Left lung (tissue), 10 donors: Measurements from ENCODE around the gene FHIT. TPM values are rescaled to one million over a fixed set of nuclear protein-coding genes. Genes with fewer than 3 reads are reported as not detected.

ENCODE experiments used
- ATAC-seq: fragments of 200-7000 bp; cut with Tn5 transposase; one replicate; pipeline ENCODE4 v1.9.1; 2020; ENCODE audit warnings: moderate library complexity
- DNase-seq, 4 donors: peaks; one replicate each; pipeline ENCODE4 v3.0.0-alpha.2; 2013 to 2020
- H3K27ac ChIP-seq, 2 donors: fragments of 200-600 bp; sonication (generic) in 1 of 2; one replicate each; pipeline versions ENCODE4 v1.5.0 to v1.8.0; 2020 to 2021
- H3K27me3 ChIP-seq, 2 donors: fragments of 200-600 bp; sonication (generic) in 1 of 2; one replicate each; pipeline versions ENCODE4 v1.5.0 to v1.8.0; 2020 to 2021
- H3K36me3 ChIP-seq, 2 donors: fragments of 200-600 bp; sonication (generic) in 1 of 2; one replicate each; pipeline versions ENCODE4 v1.5.0 to v1.8.0; 2020 to 2021
- H3K4me1 ChIP-seq, 2 donors: fragments of 200-600 bp; one replicate each; pipeline ENCODE4 v1.8.0; 2021
- H3K4me3 ChIP-seq, 2 donors: fragments of 200-600 bp; sonication (generic) in 1 of 2; one replicate each; pipeline versions ENCODE4 v1.5.0 to v1.8.0; 2020 to 2021; ENCODE audit warnings: mild to moderate bottlenecking in 1 of 2
- H3K9me3 ChIP-seq, 2 donors: fragments of 200-600 bp; sonication (generic) in 1 of 2; one replicate each; pipeline versions ENCODE4 v1.5.0 to v1.8.0; 2020 to 2021
- CTCF ChIP-seq, 2 donors: fragments of 200-600 bp; sonication (generic) in 1 of 2; IDR thresholded peaks; one replicate each; pipeline versions ENCODE4 v1.5.0 to v1.8.0; 2021; ENCODE audit warnings: antibody characterized with exemption in 2 of 2
- intact Hi-C, 2 donors: fragments of 100-400 bp; cut with DNase I; formaldehyde crosslinking; loops; one replicate each; pipeline versions ENCODE4 v1.11.2 to v1.14.2; 2022
- polyA plus RNA-seq, 6 donors: library from polyadenylated mRNA; unstranded; fragments of 120-200 nt; gene quantifications; one replicate each; pipeline ENCODE4 v1.2.1, GENCODE V29; 2013; ENCODE audit not compliant: insufficient read length in 6 of 6
- total RNA-seq, 2 donors: library from RNA; stranded (reverse); fragmentation: NEBNext Ultra II Directional; extraction: Animal tissue kit (Norgen Biotek cat#: 25700); gene quantifications; one replicate each; pipeline ENCODE4 v1.2.1, GENCODE V29; 2021
- donor health status: DM: no; HTN: yes; CAD: no.
- donor health status: DM: no; HTN: no; CAD: no.

The FHIT gene
- total and polyA plus RNA-seq, 8 donors: 8.5 to 16.3 (median 9.7) TPM

DNA sequence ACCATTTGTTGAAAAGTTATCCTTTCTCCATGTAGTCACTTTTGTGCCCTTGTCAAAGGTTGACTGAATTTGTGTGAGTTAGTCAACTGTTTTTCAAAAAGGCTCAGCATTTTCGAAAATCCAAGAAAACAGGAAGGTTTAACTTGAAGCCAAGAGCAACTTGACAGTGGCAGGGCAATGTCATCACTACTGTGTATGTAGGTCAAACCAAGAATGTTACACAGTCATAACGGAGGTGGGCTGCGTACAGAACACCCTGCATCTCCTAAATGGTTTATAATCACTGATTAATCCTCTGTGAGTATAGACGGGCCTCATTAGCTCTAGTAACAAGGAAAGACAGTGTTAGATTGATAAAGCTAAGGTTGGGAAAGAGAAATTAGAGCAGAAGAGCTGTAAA is 1064.9 kb downstream of the FHIT start:
- Histone ChIP-seq H3K4me3 (no peak overlapping the region), H3K27me3 (no peaks in the 10 kb centered on the region), H3K4me1 (no peaks in the 10 kb centered on the region), H3K27ac (no peak overlapping the region), H3K36me3 (no peaks in the 10 kb centered on the region), H3K9me3 (no peaks in the 10 kb centered on the region)
- DNase-seq: no peak
- TF ChIP-seq CTCF (IDR thresholded peaks at IDR 0.05): no peak
- ATAC-seq: no peak
- intact Hi-C loops: no loop called here

GRCh38 chr3:60185161-60185560 is 1066.1 kb downstream of the FHIT start:
- no peaks in the 10 kb centered on the region for H3K9me3 ChIP-seq
- H3K4me1 ChIP-seq: no peaks in the 10 kb centered on the region
- ATAC-seq (no peak), DNase-seq (no peak)
- no peaks in the 10 kb centered on the region for H3K27me3 ChIP-seq
- TF ChIP-seq CTCF (IDR thresholded peaks at IDR 0.05): no peak
- H3K36me3 ChIP-seq: no peaks in the 10 kb centered on the region
- no peak overlapping the region for H3K27ac ChIP-seq
- intact Hi-C loops: no loop called here
- H3K4me3 ChIP-seq: no peak overlapping the region

- H3K27ac ChIP-seq: no peak overlapping the region
- intact Hi-C loops: no loop called here
- H3K27me3 ChIP-seq: no peaks in the 10 kb centered on the region
- no peaks in the 10 kb centered on the region for H3K36me3 ChIP-seq
- DNase-seq (no peak), ATAC-seq (no peak)
- H3K4me1 ChIP-seq: no peaks in the 10 kb centered on the region
- no peak overlapping the region for H3K4me3 ChIP-seq
- H3K9me3 ChIP-seq: no peaks in the 10 kb centered on the region
- TF ChIP-seq CTCF (IDR thresholded peaks at IDR 0.05): no peak
These were observed 1068.6 kb downstream of the FHIT start for GRCh38 chr3:60182697-60183096.

- Histone ChIP-seq H3K4me3 (no peak overlapping the region), H3K27ac (no peak overlapping the region), H3K36me3 (no peaks in the 10 kb centered on the region), H3K9me3 (no peaks in the 10 kb centered on the region), H3K27me3 (no peaks in the 10 kb centered on the region), H3K4me1 (no peaks in the 10 kb centered on the region)
- no peak for ATAC-seq
- TF ChIP-seq CTCF (IDR thresholded peaks at IDR 0.05): no peak
- DNase-seq: no peak
- intact Hi-C loops: no loop called here
These were observed 1072.2 kb downstream of the FHIT start for GRCh38 chr3:60178931-60179653.

DNA sequence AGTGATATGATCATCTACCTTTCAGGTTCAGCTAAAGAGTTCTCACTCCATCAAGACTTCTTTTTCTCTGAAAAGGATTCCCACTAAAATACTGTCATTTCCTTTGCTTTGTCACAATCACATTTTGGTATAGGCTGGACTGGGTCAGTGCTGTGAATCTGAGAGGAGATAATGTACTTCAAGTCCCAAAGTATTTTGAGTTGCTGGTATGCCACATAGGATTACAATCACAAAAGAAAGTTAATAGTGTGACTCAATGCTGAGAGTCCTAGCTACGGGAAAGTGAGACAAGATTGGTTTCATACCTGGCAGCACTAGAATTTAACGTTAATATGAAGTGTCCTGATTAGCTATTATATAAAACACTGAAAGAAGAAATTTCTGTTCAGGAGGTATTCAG is 1073.5 kb downstream of the FHIT start:
- DNase-seq: no peak
- H3K36me3 ChIP-seq: no peaks in the 10 kb centered on the region
- intact Hi-C loops: no loop called here
- ATAC-seq: no peak
- no peak for TF ChIP-seq CTCF (IDR thresholded peaks at IDR 0.05)
- H3K4me3 ChIP-seq: no peak overlapping the region
- no peak overlapping the region for H3K27ac ChIP-seq
- no peaks in the 10 kb centered on the region for H3K9me3 ChIP-seq
- no peaks in the 10 kb centered on the region for H3K27me3 ChIP-seq
- H3K4me1 ChIP-seq: no peaks in the 10 kb centered on the region
